DOHH2 (cell line): ENCODE measurements around the gene TMEM140.

Experiments used
- H3F3A ChIP-seq: fragments of 200-600 bp; sonication (generic), shearing (Covaris generic); 2 replicates; pipeline ENCODE4 v1.6.0; 2016; ENCODE audit warnings: antibody characterized with exemption, mild to moderate bottlenecking; ENCODE audit not compliant: control insufficient read depth, insufficient read depth
- H3K27ac ChIP-seq: fragments of 200-600 bp; sonication (generic); 2 replicates; pipeline ENCODE4 v1.5.1; 2014; ENCODE audit warnings: low read depth, mild to moderate bottlenecking, low read length, moderate library complexity
- H3K27me3 ChIP-seq: fragments of 200-600 bp; sonication (generic); 2 replicates; pipeline ENCODE4 v1.6.1; 2014; ENCODE audit warnings: mild to moderate bottlenecking, low read length, mixed read lengths; ENCODE audit not compliant: control insufficient read depth
- H3K36me3 ChIP-seq: fragments of 200-600 bp; sonication (generic); 2 replicates; pipeline ENCODE4 v1.6.1; 2014; ENCODE audit warnings: mild to moderate bottlenecking, low read length, moderate library complexity, mixed read lengths; ENCODE audit not compliant: control insufficient read depth
- H3K4me1 ChIP-seq: fragments of 200-600 bp; sonication (generic); 2 replicates; pipeline ENCODE4 v1.6.1; 2014; ENCODE audit warnings: mild to moderate bottlenecking, low read length, mixed read lengths; ENCODE audit not compliant: control insufficient read depth
- H3K4me2 ChIP-seq: fragments of 200-600 bp; sonication (generic); 2 replicates; pipeline ENCODE4 v1.6.0; 2014; ENCODE audit warnings: mild to moderate bottlenecking, low read length, moderate library complexity
- H3K4me3 ChIP-seq: fragments of 200-600 bp; sonication (generic); 2 replicates; pipeline ENCODE4 v1.5.1; 2014; ENCODE audit warnings: mild to moderate bottlenecking, low read length, mixed read lengths
- H3K79me2 ChIP-seq: fragments of 200-600 bp; sonication (generic); 2 replicates; pipeline ENCODE4 v1.6.1; 2014; ENCODE audit warnings: mild to moderate bottlenecking, low read length, mixed read lengths; ENCODE audit not compliant: control insufficient read depth
- H3K9me2 ChIP-seq: fragments of 200-600 bp; sonication (generic); replicated peaks from 2 replicates; pipeline ENCODE4 v1.6.1; 2014; ENCODE audit warnings: mild to moderate bottlenecking, low read length, mixed read lengths; ENCODE audit not compliant: control insufficient read depth
- H3K9me3 ChIP-seq: fragments of 200-600 bp; sonication (generic); 2 replicates; pipeline ENCODE4 v1.6.1; 2014; ENCODE audit warnings: antibody characterized with exemption, low read length, mixed read lengths; ENCODE audit not compliant: control insufficient read depth, insufficient read depth
- H4K20me1 ChIP-seq: fragments of 200-600 bp; sonication (generic); 2 replicates; pipeline ENCODE4 v1.6.0; 2014; ENCODE audit warnings: low read depth, mild to moderate bottlenecking, antibody characterized with exemption, low read length, moderate library complexity; ENCODE audit not compliant: control insufficient read depth, insufficient read depth
- EZH2phosphoT487 ChIP-seq: fragments of 200-600 bp; sonication (generic); IDR thresholded peaks from 2 replicates; pipeline ENCODE4 v1.6.1; 2017; ENCODE audit warnings: borderline replicate concordance, mild to moderate bottlenecking, antibody characterized with exemption, low read length, moderate library complexity, mixed read lengths
- TF ChIP-seq, protein P1 (sequence below): fragments of 200-600 bp; sonication (generic); IDR thresholded peaks from one replicate; pipeline ENCODE4 v1.5.1; 2014; ENCODE audit warnings: antibody characterized with exemption, mild to moderate bottlenecking, low read depth, low read length; ENCODE audit not compliant: poor library complexity, severe bottlenecking

The TMEM140 gene

GRCh38 chr7:135189961-135190360 is 42.1 kb downstream of the TMEM140 start:
- H3K27ac ChIP-seq = no peak overlapping the region
- no peaks in the 10 kb centered on the region for H3K27me3 ChIP-seq
- no peaks in the 10 kb centered on the region for H3K9me3 ChIP-seq
- no peak overlapping the region for H3K4me3 ChIP-seq
- no peak for TF ChIP-seq EZH2phosphoT487
- TF ChIP-seq, protein P1, sequence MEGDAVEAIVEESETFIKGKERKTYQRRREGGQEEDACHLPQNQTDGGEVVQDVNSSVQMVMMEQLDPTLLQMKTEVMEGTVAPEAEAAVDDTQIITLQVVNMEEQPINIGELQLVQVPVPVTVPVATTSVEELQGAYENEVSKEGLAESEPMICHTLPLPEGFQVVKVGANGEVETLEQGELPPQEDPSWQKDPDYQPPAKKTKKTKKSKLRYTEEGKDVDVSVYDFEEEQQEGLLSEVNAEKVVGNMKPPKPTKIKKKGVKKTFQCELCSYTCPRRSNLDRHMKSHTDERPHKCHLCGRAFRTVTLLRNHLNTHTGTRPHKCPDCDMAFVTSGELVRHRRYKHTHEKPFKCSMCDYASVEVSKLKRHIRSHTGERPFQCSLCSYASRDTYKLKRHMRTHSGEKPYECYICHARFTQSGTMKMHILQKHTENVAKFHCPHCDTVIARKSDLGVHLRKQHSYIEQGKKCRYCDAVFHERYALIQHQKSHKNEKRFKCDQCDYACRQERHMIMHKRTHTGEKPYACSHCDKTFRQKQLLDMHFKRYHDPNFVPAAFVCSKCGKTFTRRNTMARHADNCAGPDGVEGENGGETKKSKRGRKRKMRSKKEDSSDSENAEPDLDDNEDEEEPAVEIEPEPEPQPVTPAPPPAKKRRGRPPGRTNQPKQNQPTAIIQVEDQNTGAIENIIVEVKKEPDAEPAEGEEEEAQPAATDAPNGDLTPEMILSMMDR = no peak
- H3K36me3 ChIP-seq = peaks cover 38% of the 10 kb centered on the region
- no peaks in the 10 kb centered on the region for H3K4me1 ChIP-seq
- H4K20me1 ChIP-seq = no peaks in the 10 kb centered on the region
- H3K79me2 ChIP-seq = no peaks in the 10 kb centered on the region
- no peaks in the 10 kb centered on the region for H3K9me2 ChIP-seq
- H3F3A ChIP-seq = no peaks in the 10 kb centered on the region
- H3K4me2 ChIP-seq = no peak overlapping the region

DNA sequence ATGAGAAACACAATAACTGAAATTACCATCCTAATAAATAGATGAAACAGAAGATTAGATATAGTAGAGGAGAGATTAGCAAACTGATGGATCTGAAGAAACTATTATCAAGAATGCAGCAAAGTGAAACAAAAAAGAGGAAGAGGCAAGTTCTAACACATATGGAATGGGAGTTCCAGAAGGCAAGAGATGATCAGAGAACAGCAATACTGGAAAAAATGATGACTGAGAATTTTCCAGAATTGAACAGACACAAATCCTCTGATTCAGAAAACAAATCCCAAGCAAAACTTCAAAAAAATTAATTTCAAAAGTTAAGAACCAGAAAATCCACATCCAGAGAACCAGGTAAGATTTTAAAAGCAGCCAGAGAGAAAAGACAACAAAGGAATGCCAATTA is 42.8 kb downstream of the TMEM140 start:
- Histone ChIP-seq H3K27me3 (no peaks in the 10 kb centered on the region), H3K9me3 (no peaks in the 10 kb centered on the region), H4K20me1 (no peaks in the 10 kb centered on the region), H3K27ac (no peak overlapping the region), H3K9me2 (no peaks in the 10 kb centered on the region), H3K4me1 (no peaks in the 10 kb centered on the region), H3F3A (no peaks in the 10 kb centered on the region), H3K36me3 (peaks cover 35% of the 10 kb centered on the region), H3K79me2 (no peaks in the 10 kb centered on the region), H3K4me3 (no peak overlapping the region), H3K4me2 (no peak overlapping the region)
- TF ChIP-seq, protein P1 = no peak
- TF ChIP-seq EZH2phosphoT487 = no peak

- Histone ChIP-seq H3K9me2 (no peaks in the 10 kb centered on the region), H3K4me1 (no peaks in the 10 kb centered on the region), H3K79me2 (no peaks in the 10 kb centered on the region), H3K36me3 (peaks cover 42% of the 10 kb centered on the region), H3K27ac (no peak overlapping the region), H3K4me2 (no peak overlapping the region), H3F3A (no peaks in the 10 kb centered on the region), H3K27me3 (no peaks in the 10 kb centered on the region), H3K9me3 (no peaks in the 10 kb centered on the region), H3K4me3 (no peak overlapping the region), H4K20me1 (no peaks in the 10 kb centered on the region)
- TF ChIP-seq, protein P1 = no peak
- TF ChIP-seq EZH2phosphoT487 = no peak
Observed at GRCh38 chr7:135192914-135193536, 45.2 kb downstream of the TMEM140 start.
